ENCODE data around the gene HSD17B13.

DNA sequence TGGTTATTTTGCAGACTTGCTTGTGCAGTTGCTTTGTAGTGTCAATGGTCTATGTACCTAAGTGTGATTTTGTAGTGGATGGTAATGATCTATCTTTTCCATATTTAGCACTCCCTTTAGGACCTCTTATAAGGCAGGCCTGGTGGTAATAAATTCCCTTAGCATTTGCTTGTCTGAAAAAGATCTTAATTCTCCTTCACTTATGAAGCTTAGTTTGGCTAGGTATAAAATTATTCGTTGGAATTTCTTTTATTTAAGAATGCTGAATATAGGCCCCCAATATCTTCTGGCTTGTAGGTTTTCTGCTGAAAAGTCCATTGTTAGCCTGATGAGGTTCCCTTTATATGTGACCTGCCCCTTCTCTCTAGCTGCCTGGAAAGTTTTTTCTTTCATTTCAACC is 10.6 kb upstream of the HSD17B13 start:
- TF ChIP-seq CTCF (IDR thresholded peaks at IDR 0.05) (no peak), POLR2AphosphoS5 (IDR thresholded peaks at IDR 0.05) (no peak), POLR2A (IDR thresholded peaks at IDR 0.05) (no peak)
